HG03432 (cell line): Measurements from ENCODE around the gene CD44.
A peak's percentile ranks its signal among the peaks of the same experiment; 100 is the strongest.

Experiments
- ATAC-seq: cut with Tn5 transposase; IDR thresholded peaks from one replicate; pipeline ENCODE4 v1.9.1; 2021; ENCODE audit warnings: mild to moderate bottlenecking, moderate library complexity; ENCODE audit not compliant: unreplicated experiment

CD44 gene

GRCh38 chr11:35173011-35173511 lies 34.1 kb downstream of the CD44 start:
- ATAC-seq, result peak; percentile 67

- no peak for ATAC-seq
Measured at GRCh38 chr11:35173616-35174566, 34.9 kb downstream of the CD44 start.

- no peak for ATAC-seq
Measured at GRCh38 chr11:35174666-35175065, 35.7 kb downstream of the CD44 start.

GRCh38 chr11:35177370-35177769 lies 38.4 kb downstream of the CD44 start:
- ATAC-seq, result no peak

- no peak for ATAC-seq
Measured at GRCh38 chr11:35178067-35178805, 39.3 kb downstream of the CD44 start.

GRCh38 chr11:35178873-35179272 lies 39.9 kb downstream of the CD44 start:
- ATAC-seq, result no peak

- no peak for ATAC-seq
Measured at GRCh38 chr11:35179466-35180135, 40.6 kb downstream of the CD44 start.

GRCh38 chr11:35180317-35181233 lies 41.6 kb downstream of the CD44 start:
- ATAC-seq, result no peak

- peak; percentile 85 for ATAC-seq
Measured at GRCh38 chr11:35182317-35182939, 43.5 kb downstream of the CD44 start.

- ATAC-seq, result no peak
Measured at GRCh38 chr11:35183326-35183925, 44.5 kb downstream of the CD44 start.

- ATAC-seq, result no peak
Measured at GRCh38 chr11:35185696-35186095, 46.7 kb downstream of the CD44 start.

GRCh38 chr11:35187996-35188395 lies 49.0 kb downstream of the CD44 start:
- ATAC-seq, result no peak

GRCh38 chr11:35190804-35191348 lies 51.9 kb downstream of the CD44 start:
- ATAC-seq, result no peak

- no peak for ATAC-seq
Measured at GRCh38 chr11:35192347-35192746, 53.4 kb downstream of the CD44 start.

GRCh38 chr11:35193767-35194166 lies 54.8 kb downstream of the CD44 start:
- no peak for ATAC-seq

- ATAC-seq, result no peak
Measured at GRCh38 chr11:35197292-35197691, 58.3 kb downstream of the CD44 start.

GRCh38 chr11:35200811-35201341 lies 61.9 kb downstream of the CD44 start:
- ATAC-seq, result no peak

- no peak for ATAC-seq
Measured at GRCh38 chr11:35204614-35205013, 65.6 kb downstream of the CD44 start.

GRCh38 chr11:35206616-35207015 lies 67.6 kb downstream of the CD44 start:
- no peak for ATAC-seq
